Mesendoderm (in vitro differentiated cells): ENCODE results near the gene IRX3.

Experiments used
- DNase-seq: peaks from one replicate; pipeline ENCODE4 v3.0.0; 2013
- H2AK5ac ChIP-seq: 2 replicates; pipeline ENCODE4 v1.6.1; 2013; ENCODE audit warnings: low read length, inconsistent platforms
- H2BK120ac ChIP-seq: 2 replicates; pipeline ENCODE4 v1.6.1; 2013; ENCODE audit warnings: low read depth, mild to moderate bottlenecking, low read length, moderate library complexity, mixed read lengths
- H2BK15ac ChIP-seq: replicated peaks from 2 replicates; pipeline ENCODE4 v1.6.1; 2013; ENCODE audit warnings: low read depth, mild to moderate bottlenecking, moderate library complexity
- H2BK5ac ChIP-seq: 2 replicates; pipeline ENCODE4 v1.6.1; 2013; ENCODE audit warnings: low read length, inconsistent platforms
- H3K18ac ChIP-seq: 2 replicates; pipeline ENCODE4 v1.6.1; 2013; ENCODE audit warnings: mild to moderate bottlenecking, low read length, mixed read lengths
- H3K23ac ChIP-seq: one replicate; pipeline ENCODE4 v1.6.1; 2013; ENCODE audit warnings: low read length
- H3K27ac ChIP-seq: 2 replicates; pipeline ENCODE4 v1.5.1; 2013; ENCODE audit warnings: low read depth, mild to moderate bottlenecking, inconsistent platforms, low read length, moderate library complexity
- H3K27me3 ChIP-seq: 2 replicates; pipeline ENCODE4 v1.6.1; 2013; ENCODE audit warnings: low read length, control low read depth, mild to moderate bottlenecking, inconsistent platforms; ENCODE audit not compliant: insufficient read depth, poor library complexity
- H3K36me3 ChIP-seq: 2 replicates; pipeline ENCODE4 v1.6.1; 2013; ENCODE audit warnings: low read length, inconsistent platforms; ENCODE audit not compliant: control insufficient read depth, insufficient read depth
- H3K4ac ChIP-seq: one replicate; pipeline ENCODE4 v1.6.1; 2013; ENCODE audit warnings: low read depth, mild to moderate bottlenecking, low read length, moderate library complexity
- H3K4me1 ChIP-seq: 2 replicates; pipeline ENCODE4 v1.6.1; 2013; ENCODE audit warnings: low read depth, low read length, inconsistent platforms; ENCODE audit not compliant: control insufficient read depth
- H3K4me2 ChIP-seq: 2 replicates; pipeline ENCODE4 v1.6.1; 2013; ENCODE audit warnings: low read length
- H3K4me3 ChIP-seq: 2 replicates; pipeline ENCODE4 v1.5.1; 2013; ENCODE audit warnings: mild to moderate bottlenecking, low read length
- H3K56ac ChIP-seq: one replicate; pipeline ENCODE4 v1.6.1; 2013; ENCODE audit warnings: low read length
- H3K79me1 ChIP-seq: 2 replicates; pipeline ENCODE4 v1.6.1; 2013; ENCODE audit warnings: low read length, inconsistent platforms
- H3K79me2 ChIP-seq: 2 replicates; pipeline ENCODE4 v1.6.1; 2013; ENCODE audit warnings: mild to moderate bottlenecking, low read length; ENCODE audit not compliant: control insufficient read depth, insufficient read depth
- H3K9ac ChIP-seq: 2 replicates; pipeline ENCODE4 v1.6.1; 2013; ENCODE audit warnings: low read length, inconsistent platforms
- H4K5ac ChIP-seq: one replicate; pipeline ENCODE4 v1.6.1; 2013; ENCODE audit warnings: low read length
- H4K8ac ChIP-seq: one replicate; pipeline ENCODE4 v1.6.1; 2013; ENCODE audit warnings: low read depth, mild to moderate bottlenecking, control low read depth, low read length, moderate library complexity
- WGBS: extraction: QIAGEN DNeasy Blood & Tissue Kit; methylation state at CpG from one replicate; pipeline ENCODE4 v1.1.7; 2013; ENCODE audit warnings: low lambda C conversion rate, missing lambda C conversion rate; ENCODE audit not compliant: insufficient coverage; ENCODE audit errors: extremely low coverage; 5-methylcytosine and 5-hydroxymethylcytosine counted together

Gene IRX3

GRCh38 chr16:54290833-54291655 lies 4.5 kb upstream of the IRX3 start:
- Histone ChIP-seq H2AK5ac (no peak overlapping the region), H3K4me1 (peaks cover 3% of the 10 kb centered on the region), H3K36me3 (no peaks in the 10 kb centered on the region), H3K56ac (peak overlapping the region; percentile 82), H3K27ac (no peak overlapping the region), H3K9ac (peak overlapping the region; percentile 49), H3K23ac (no peak overlapping the region), H2BK15ac (no peak overlapping the region), H3K4me2 (peak overlapping the region; percentile 56), H3K4me3 (no peak overlapping the region), H2BK120ac (no peak overlapping the region), H3K79me1 (no peaks in the 10 kb centered on the region), H3K4ac (no peak overlapping the region), H2BK5ac (no peak overlapping the region), H3K18ac (no peak overlapping the region), H4K8ac (no peak overlapping the region), H4K5ac (no peak overlapping the region), H3K27me3 (peaks cover 21% of the 10 kb centered on the region), H3K79me2 (no peaks in the 10 kb centered on the region)
- peak; percentile 28 for DNase-seq
- WGBS: no CpG with 5 or more reads among the region's 46 CpGs

DNA sequence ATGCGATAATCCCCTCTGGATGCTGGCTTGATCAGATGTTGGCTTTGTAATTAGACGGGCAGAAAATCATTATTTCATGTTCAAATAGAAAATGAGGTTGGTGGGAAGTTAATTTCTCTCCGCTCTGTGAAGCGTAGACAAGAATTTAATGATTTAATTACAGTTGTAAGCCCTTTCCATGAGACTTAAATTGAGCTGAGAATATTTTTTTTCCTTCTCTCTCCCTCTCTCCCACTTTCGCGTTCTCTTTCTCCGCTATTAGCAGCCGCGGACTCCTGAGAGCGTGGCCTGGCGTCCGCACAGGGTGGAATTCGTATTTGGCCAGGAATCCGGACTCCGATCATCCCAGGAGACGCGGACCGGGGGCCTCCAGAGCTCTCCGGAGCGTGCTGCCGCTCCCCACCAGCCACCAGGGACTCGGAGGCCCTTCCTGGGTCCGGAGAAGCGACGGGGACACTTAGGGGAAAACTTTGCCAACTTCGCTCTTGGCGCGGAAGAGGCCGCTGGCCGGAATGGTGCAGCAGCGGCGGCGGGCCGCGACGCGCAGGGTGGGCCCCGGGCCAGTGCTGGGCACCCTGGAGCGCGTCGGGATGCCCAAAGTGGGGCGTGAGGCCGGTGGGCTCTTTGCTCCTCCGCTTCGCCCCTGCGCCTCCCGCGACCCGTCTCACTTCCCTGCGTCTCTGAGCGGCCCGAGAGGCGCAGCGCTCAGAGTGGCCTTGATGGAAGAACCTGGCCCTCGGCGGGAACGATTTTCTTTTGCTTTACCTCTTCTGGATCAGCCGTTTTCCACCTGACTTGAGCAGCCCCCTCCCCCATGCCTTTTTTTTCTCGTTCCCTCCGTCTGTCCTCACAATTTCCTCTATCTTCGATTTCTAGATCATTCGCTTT lies 3.6 kb upstream of the IRX3 start:
- no peak overlapping the region for H4K8ac ChIP-seq
- no peak overlapping the region for H3K4ac ChIP-seq
- peak overlapping the region; percentile 56 for H3K4me2 ChIP-seq
- no peak overlapping the region for H2BK15ac ChIP-seq
- H3K4me1 ChIP-seq: peaks cover 3% of the 10 kb centered on the region
- H3K79me1 ChIP-seq: no peaks in the 10 kb centered on the region
- no CpG with 5 or more reads among the region's 62 CpGs for WGBS
- H3K27me3 ChIP-seq: peaks cover 25% of the 10 kb centered on the region
- no peak overlapping the region for H3K27ac ChIP-seq
- peak overlapping the region; percentile 82 for H3K56ac ChIP-seq
- H2BK120ac ChIP-seq: no peak overlapping the region
- peak overlapping the region; percentile 49 for H3K9ac ChIP-seq
- no peaks in the 10 kb centered on the region for H3K36me3 ChIP-seq
- no peak overlapping the region for H3K4me3 ChIP-seq
- H3K79me2 ChIP-seq: no peaks in the 10 kb centered on the region
- no peak overlapping the region for H2BK5ac ChIP-seq
- no peak overlapping the region for H2AK5ac ChIP-seq
- H3K23ac ChIP-seq: no peak overlapping the region
- peak; percentile 41 for DNase-seq
- H4K5ac ChIP-seq: no peak overlapping the region
- H3K18ac ChIP-seq: peak overlapping the region; percentile 16

DNA sequence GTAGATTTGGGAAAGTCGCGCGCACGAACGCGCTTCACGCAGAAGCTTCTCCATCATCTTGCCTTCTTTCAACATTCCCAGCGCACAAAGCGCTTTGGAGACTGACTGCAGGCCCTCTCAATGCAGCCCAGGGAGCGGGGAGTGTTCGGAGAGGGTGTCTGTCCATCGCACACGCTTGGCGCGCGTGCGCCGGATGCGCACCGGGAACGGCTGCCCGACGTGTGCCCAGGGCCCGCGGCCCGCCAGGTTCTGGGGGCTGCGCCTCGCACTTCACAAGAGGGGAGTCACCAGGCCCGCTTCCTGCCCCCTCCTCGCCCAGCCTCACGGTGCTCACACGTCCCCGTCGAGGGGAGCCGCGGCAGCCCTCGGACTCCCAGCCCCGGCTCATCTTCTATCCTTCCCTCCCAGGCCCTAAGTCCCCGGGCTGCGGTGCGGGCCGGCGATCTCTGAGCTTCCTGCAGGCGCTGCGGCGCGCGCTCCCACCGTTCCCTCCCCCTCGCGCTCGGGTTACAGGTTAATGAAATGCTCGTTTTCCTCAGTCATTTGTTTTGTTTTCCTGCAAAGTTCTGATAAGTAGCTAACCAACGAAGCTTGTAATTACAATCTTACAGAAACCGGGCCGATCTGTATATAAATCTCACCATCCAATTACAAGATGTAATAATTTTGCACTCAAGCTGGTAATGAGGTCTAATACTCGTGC lies 2.8 kb upstream of the IRX3 start:
- Histone ChIP-seq H2BK120ac (no peak overlapping the region), H2AK5ac (no peak overlapping the region), H3K56ac (peak overlapping the region; percentile 73), H3K18ac (no peak overlapping the region), H2BK15ac (no peak overlapping the region), H3K23ac (peak overlapping the region; percentile 59), H3K4me1 (peaks cover 3% of the 10 kb centered on the region), H3K4ac (no peak overlapping the region), H3K27me3 (peaks cover 31% of the 10 kb centered on the region), H3K4me3 (no peak overlapping the region), H3K4me2 (peak overlapping the region; percentile 3), H3K36me3 (no peaks in the 10 kb centered on the region), H3K79me2 (no peaks in the 10 kb centered on the region), H3K9ac (peak overlapping the region; percentile 31), H2BK5ac (no peak overlapping the region), H4K5ac (no peak overlapping the region), H3K27ac (no peak overlapping the region), H3K79me1 (no peaks in the 10 kb centered on the region), H4K8ac (no peak overlapping the region)
- peak; percentile 69 for DNase-seq
- no CpG with 5 or more reads among the region's 57 CpGs for WGBS

DNA sequence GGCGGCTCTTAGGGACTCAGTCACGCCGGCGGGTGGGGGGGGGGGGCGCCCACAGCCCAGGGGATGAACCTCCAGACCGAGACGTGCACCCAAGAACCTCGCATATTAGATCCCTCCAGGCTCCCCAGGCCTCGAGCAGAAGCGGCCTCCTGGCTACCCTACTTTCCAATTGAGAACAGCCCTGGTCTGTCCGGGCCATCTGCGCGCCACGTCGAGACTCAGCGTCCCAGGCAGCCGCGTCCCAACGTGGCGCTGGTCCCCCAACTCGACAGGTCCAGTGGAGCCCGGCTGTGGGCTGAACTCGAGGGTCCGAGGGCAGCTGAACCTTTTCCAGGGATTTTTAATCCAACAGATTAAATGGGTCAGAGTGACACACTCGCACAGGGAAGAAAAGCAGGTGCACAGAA lies 2.3 kb upstream of the IRX3 start:
- no peak overlapping the region for H2BK120ac ChIP-seq
- H3K27ac ChIP-seq: no peak overlapping the region
- no peak overlapping the region for H3K4me3 ChIP-seq
- no peaks in the 10 kb centered on the region for H3K36me3 ChIP-seq
- H3K79me1 ChIP-seq: no peaks in the 10 kb centered on the region
- DNase-seq: no peak
- no peak overlapping the region for H4K5ac ChIP-seq
- WGBS: no CpG with 5 or more reads among the region's 25 CpGs
- no peak overlapping the region for H3K9ac ChIP-seq
- H3K23ac ChIP-seq: peak overlapping the region; percentile 59
- no peak overlapping the region for H3K56ac ChIP-seq
- no peak overlapping the region for H2BK15ac ChIP-seq
- H2BK5ac ChIP-seq: no peak overlapping the region
- H3K27me3 ChIP-seq: peaks cover 37% of the 10 kb centered on the region
- no peak overlapping the region for H4K8ac ChIP-seq
- no peak overlapping the region for H3K4me2 ChIP-seq
- no peak overlapping the region for H2AK5ac ChIP-seq
- peaks cover 3% of the 10 kb centered on the region for H3K4me1 ChIP-seq
- no peak overlapping the region for H3K4ac ChIP-seq
- no peak overlapping the region for H3K18ac ChIP-seq
- no peaks in the 10 kb centered on the region for H3K79me2 ChIP-seq

GRCh38 chr16:54288030-54288834 lies 1.6 kb upstream of the IRX3 start:
- H3K9ac ChIP-seq: peak overlapping the region; percentile 74
- H3K79me1 ChIP-seq: no peaks in the 10 kb centered on the region
- H3K27me3 ChIP-seq: peaks cover 41% of the 10 kb centered on the region
- no peak overlapping the region for H4K5ac ChIP-seq
- H3K23ac ChIP-seq: no peak overlapping the region
- no peak overlapping the region for H3K27ac ChIP-seq
- no CpG with 5 or more reads among the region's 38 CpGs for WGBS
- no peak overlapping the region for H3K4ac ChIP-seq
- H3K79me2 ChIP-seq: no peaks in the 10 kb centered on the region
- peak overlapping the region; percentile 51 for H3K18ac ChIP-seq
- H3K4me2 ChIP-seq: peak overlapping the region; percentile 72
- no peaks in the 10 kb centered on the region for H3K36me3 ChIP-seq
- no peak overlapping the region for H4K8ac ChIP-seq
- peak; percentile 51 for DNase-seq
- H2BK120ac ChIP-seq: no peak overlapping the region
- H3K56ac ChIP-seq: peak overlapping the region; percentile 77
- H2AK5ac ChIP-seq: no peak overlapping the region
- peaks cover 3% of the 10 kb centered on the region for H3K4me1 ChIP-seq
- no peak overlapping the region for H2BK15ac ChIP-seq
- no peak overlapping the region for H2BK5ac ChIP-seq
- H3K4me3 ChIP-seq: no peak overlapping the region
